Lower leg skin (tissue), 3 donors: ENCODE results near the gene ADCY2.

Experiments used
- POLR2A ChIP-seq, 2 donors: fragments of 450-650 bp; IDR thresholded peaks; one replicate each; pipeline ENCODE4 v1.6.1; 2016 to 2017; ENCODE audit warnings: antibody characterized with exemption in 2 of 2, mild to moderate bottlenecking in 1 of 2, moderate library complexity in 1 of 2
- TF ChIP-seq, protein P1 (sequence below), 3 donors: fragments of 450-650 bp; IDR thresholded peaks; one replicate each; pipeline ENCODE4 v1.5.1; 2016; ENCODE audit warnings: antibody characterized with exemption in 3 of 3, mild to moderate bottlenecking in 3 of 3, moderate library complexity in 2 of 3

DNA sequence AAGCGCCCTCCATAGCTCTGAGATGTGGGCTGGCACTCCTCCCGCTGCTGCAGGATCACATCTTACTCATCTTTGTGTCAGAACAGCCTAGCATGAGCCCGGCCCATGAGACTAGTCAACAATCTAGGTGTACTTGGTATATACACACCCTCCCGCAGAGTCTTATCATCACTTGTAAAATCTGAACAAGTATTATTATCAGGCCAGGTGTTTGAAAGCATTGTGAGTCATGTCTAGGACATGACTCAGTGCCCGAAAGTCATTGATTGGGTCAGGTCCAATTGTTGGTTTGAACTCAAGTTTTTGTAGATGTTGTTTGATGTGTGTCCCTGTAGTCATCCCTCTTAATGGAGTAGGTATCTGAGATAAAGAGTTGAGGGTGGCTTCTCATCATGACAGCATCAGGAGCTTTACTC, 346.3 kb downstream of the ADCY2 start:
- TF ChIP-seq, protein P1, sequence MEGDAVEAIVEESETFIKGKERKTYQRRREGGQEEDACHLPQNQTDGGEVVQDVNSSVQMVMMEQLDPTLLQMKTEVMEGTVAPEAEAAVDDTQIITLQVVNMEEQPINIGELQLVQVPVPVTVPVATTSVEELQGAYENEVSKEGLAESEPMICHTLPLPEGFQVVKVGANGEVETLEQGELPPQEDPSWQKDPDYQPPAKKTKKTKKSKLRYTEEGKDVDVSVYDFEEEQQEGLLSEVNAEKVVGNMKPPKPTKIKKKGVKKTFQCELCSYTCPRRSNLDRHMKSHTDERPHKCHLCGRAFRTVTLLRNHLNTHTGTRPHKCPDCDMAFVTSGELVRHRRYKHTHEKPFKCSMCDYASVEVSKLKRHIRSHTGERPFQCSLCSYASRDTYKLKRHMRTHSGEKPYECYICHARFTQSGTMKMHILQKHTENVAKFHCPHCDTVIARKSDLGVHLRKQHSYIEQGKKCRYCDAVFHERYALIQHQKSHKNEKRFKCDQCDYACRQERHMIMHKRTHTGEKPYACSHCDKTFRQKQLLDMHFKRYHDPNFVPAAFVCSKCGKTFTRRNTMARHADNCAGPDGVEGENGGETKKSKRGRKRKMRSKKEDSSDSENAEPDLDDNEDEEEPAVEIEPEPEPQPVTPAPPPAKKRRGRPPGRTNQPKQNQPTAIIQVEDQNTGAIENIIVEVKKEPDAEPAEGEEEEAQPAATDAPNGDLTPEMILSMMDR (IDR thresholded peaks at IDR 0.05), result no peak
- no peak for TF ChIP-seq POLR2A (IDR thresholded peaks at IDR 0.05)
